GM19035 (cell line): Measurements from ENCODE around the gene DCANP1.

ENCODE experiments used
- ATAC-seq: cut with Tn5 transposase; IDR thresholded peaks from one replicate; pipeline ENCODE4 v1.9.1; 2021; ENCODE audit not compliant: unreplicated experiment

The DCANP1 gene

GRCh38 chr5:135426102-135427082, 20.8 kb downstream of the DCANP1 start:
- peak; percentile 82 for ATAC-seq

GRCh38 chr5:135425641-135426040, 21.5 kb downstream of the DCANP1 start:
- no peak for ATAC-seq

GRCh38 chr5:135423846-135424168, 23.3 kb downstream of the DCANP1 start:
- ATAC-seq, result no peak

- no peak for ATAC-seq
Observed at GRCh38 chr5:135423146-135423845, 23.9 kb downstream of the DCANP1 start.

GRCh38 chr5:135422419-135422818, 24.7 kb downstream of the DCANP1 start:
- ATAC-seq, result no peak

- ATAC-seq, result no peak
Observed at GRCh38 chr5:135417083-135417482, 30.1 kb downstream of the DCANP1 start.

GRCh38 chr5:135405082-135405481, 42.1 kb downstream of the DCANP1 start:
- ATAC-seq, result no peak

GRCh38 chr5:135402031-135402430, 45.1 kb downstream of the DCANP1 start:
- no peak for ATAC-seq

- ATAC-seq, result no peak
Observed at GRCh38 chr5:135400866-135401265, 46.3 kb downstream of the DCANP1 start.

- ATAC-seq, result no peak
Observed at GRCh38 chr5:135399794-135400542, 47.2 kb downstream of the DCANP1 start.

- ATAC-seq, result peak; percentile 88
Observed at GRCh38 chr5:135398855-135399793, 48.0 kb downstream of the DCANP1 start, which contains the start of gene MACROH2A1. MACROH2A1 (minus strand) TSS chr5:135399231; CDS start chr5:135389093, 10,138 bp downstream.

GRCh38 chr5:135398160-135398854, 48.8 kb downstream of the DCANP1 start:
- ATAC-seq, result peak; percentile 44

GRCh38 chr5:135397084-135397483, 50.1 kb downstream of the DCANP1 start:
- ATAC-seq, result no peak

GRCh38 chr5:135396459-135397055, 50.6 kb downstream of the DCANP1 start:
- ATAC-seq, result no peak

GRCh38 chr5:135395866-135396265, 51.3 kb downstream of the DCANP1 start:
- ATAC-seq, result no peak

GRCh38 chr5:135395451-135395850, 51.7 kb downstream of the DCANP1 start:
- ATAC-seq, result no peak
